ENCODE measurements around the gene CRYGC.

DNA sequence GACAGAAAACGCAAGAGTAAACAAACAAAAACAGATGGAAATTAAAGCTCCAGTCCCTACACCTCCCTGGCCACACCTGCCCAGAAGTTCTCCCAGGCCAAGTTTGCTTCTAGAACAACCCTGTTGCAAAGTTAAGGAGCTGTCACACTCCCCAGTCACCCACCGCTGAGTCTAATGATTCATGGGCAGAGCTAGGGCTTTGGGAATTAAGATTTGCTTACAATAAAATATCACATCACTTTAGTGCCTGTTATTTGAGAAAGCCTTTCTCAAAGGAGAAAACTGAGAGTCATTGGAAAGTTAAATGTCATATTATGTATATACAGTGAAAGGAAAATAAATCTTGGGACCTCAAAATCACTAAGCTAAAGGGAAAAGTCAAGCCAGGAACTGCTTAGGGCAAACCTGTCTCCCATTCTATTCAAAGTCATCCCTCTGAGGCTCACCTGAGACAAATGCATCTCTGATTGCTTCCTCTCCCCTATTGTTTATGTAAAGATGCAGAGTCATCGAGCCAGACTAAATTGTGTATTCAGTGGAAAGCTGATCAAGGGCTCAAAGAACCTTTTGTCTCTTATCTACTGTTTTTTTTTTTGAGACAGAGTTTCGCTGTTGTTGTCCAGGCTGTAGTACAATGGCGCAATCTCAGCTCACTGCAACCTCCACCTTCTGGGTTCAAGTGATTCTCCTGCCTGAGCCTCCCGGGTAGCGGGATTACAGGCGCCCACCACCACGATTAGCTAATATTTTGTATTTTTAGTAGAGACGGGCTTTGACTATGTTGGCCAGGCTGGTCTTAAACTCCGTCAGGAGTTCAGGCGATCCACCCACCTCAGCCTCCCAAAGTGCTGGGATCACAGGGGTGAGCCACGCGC, 13.5 kb upstream of the CRYGC start:
- TF ChIP-seq, protein P1, sequence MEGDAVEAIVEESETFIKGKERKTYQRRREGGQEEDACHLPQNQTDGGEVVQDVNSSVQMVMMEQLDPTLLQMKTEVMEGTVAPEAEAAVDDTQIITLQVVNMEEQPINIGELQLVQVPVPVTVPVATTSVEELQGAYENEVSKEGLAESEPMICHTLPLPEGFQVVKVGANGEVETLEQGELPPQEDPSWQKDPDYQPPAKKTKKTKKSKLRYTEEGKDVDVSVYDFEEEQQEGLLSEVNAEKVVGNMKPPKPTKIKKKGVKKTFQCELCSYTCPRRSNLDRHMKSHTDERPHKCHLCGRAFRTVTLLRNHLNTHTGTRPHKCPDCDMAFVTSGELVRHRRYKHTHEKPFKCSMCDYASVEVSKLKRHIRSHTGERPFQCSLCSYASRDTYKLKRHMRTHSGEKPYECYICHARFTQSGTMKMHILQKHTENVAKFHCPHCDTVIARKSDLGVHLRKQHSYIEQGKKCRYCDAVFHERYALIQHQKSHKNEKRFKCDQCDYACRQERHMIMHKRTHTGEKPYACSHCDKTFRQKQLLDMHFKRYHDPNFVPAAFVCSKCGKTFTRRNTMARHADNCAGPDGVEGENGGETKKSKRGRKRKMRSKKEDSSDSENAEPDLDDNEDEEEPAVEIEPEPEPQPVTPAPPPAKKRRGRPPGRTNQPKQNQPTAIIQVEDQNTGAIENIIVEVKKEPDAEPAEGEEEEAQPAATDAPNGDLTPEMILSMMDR (IDR thresholded peaks at IDR 0.05) = no peak
- no peak for TF ChIP-seq POLR2A (IDR thresholded peaks at IDR 0.05)
